Measurements from ENCODE around the gene RYR3.

RYR3 gene

DNA sequence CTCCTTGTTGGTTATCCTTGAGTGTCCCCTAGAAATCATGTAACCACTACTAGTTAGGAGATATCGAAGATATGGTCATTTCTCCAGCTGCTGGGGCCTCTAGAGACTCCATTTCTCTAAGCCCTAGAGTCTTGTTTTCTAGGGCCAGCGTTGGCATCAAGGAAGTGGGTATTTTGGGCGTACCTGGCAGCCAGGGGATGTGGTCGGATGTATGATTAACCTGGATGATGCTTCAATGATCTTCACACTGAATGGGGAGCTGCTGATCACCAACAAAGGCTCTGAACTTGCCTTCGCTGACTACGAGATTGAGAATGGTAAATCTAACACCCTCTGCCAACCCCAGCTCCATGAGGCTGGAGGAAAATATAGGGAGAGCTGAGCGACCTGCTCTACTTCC, 325.5 kb downstream of the RYR3 start:
- 0 out of 2 replicates have a peak, but pooled peaks cover 2% of the 10 kb centered on the region for H3K4me1 ChIP-seq (ENCODE audit: low read length)
- H3K9ac ChIP-seq (ENCODE audit: low read length), result no peak overlapping the region
- TF ChIP-seq EZH2phosphoT487 (IDR thresholded peaks at IDR 0.05; ENCODE audit: low read depth), result no peak
- TF ChIP-seq CTCF (IDR thresholded peaks at IDR 0.05; ENCODE audit: low read depth, low read length), result no peak
- peaks cover 75% of the 10 kb centered on the region for H3K27me3 ChIP-seq (ENCODE audit: low read depth, low read length)
- no peaks in the 10 kb centered on the region for H4K20me1 ChIP-seq (ENCODE audit: insufficient read depth, low read length)
- H2AFZ ChIP-seq (ENCODE audit: low read depth, low read length), result no peak overlapping the region
- H3K79me2 ChIP-seq (ENCODE audit: low read length), result no peaks in the 10 kb centered on the region
- no peak overlapping the region for H3K4me3 ChIP-seq (ENCODE audit: low read length)
- no peaks in the 10 kb centered on the region for H3K9me3 ChIP-seq (ENCODE audit: insufficient read depth, low read length)
- H3K36me3 ChIP-seq (replicated peaks; ENCODE audit: low read depth, low read length), result no peaks in the 10 kb centered on the region
- no peak overlapping the region for H3K27ac ChIP-seq (ENCODE audit: low read length)
- no peak overlapping the region for H3K4me2 ChIP-seq (ENCODE audit: low read length)

GRCh38 chr15:33636958-33637357, 326.2 kb downstream of the RYR3 start:
- no peak for TF ChIP-seq CTCF (IDR thresholded peaks at IDR 0.05; ENCODE audit: low read depth, low read length)
- no peak for TF ChIP-seq EZH2phosphoT487 (IDR thresholded peaks at IDR 0.05; ENCODE audit: low read depth)
- Histone ChIP-seq H3K27ac (ENCODE audit: low read length) (no peak overlapping the region), H3K27me3 (ENCODE audit: low read depth, low read length) (peaks cover 77% of the 10 kb centered on the region), H3K4me3 (ENCODE audit: low read length) (no peak overlapping the region), H3K36me3 (replicated peaks; ENCODE audit: low read depth, low read length) (no peaks in the 10 kb centered on the region), H3K79me2 (ENCODE audit: low read length) (no peaks in the 10 kb centered on the region), H3K4me1 (ENCODE audit: low read length) (0 out of 2 replicates have a peak, but pooled peaks cover 2% of the 10 kb centered on the region), H2AFZ (ENCODE audit: low read depth, low read length) (no peak overlapping the region), H4K20me1 (ENCODE audit: insufficient read depth, low read length) (no peaks in the 10 kb centered on the region), H3K9me3 (ENCODE audit: insufficient read depth, low read length) (no peaks in the 10 kb centered on the region), H3K4me2 (ENCODE audit: low read length) (no peak overlapping the region), H3K9ac (ENCODE audit: low read length) (no peak overlapping the region)

- Histone ChIP-seq H3K4me2 (ENCODE audit: low read length) (no peak overlapping the region), H3K9ac (ENCODE audit: low read length) (no peak overlapping the region), H4K20me1 (ENCODE audit: insufficient read depth, low read length) (no peaks in the 10 kb centered on the region), H3K36me3 (replicated peaks; ENCODE audit: low read depth, low read length) (no peaks in the 10 kb centered on the region), H3K27me3 (ENCODE audit: low read depth, low read length) (peaks cover 81% of the 10 kb centered on the region), H3K9me3 (ENCODE audit: insufficient read depth, low read length) (no peaks in the 10 kb centered on the region), H3K79me2 (ENCODE audit: low read length) (no peaks in the 10 kb centered on the region), H3K27ac (ENCODE audit: low read length) (no peak overlapping the region), H2AFZ (ENCODE audit: low read depth, low read length) (no peak overlapping the region), H3K4me1 (ENCODE audit: low read length) (0 out of 2 replicates have a peak, but pooled peaks cover 2% of the 10 kb centered on the region), H3K4me3 (ENCODE audit: low read length) (no peak overlapping the region)
- no peak for TF ChIP-seq EZH2phosphoT487 (IDR thresholded peaks at IDR 0.05; ENCODE audit: low read depth)
- TF ChIP-seq CTCF (IDR thresholded peaks at IDR 0.05; ENCODE audit: low read depth, low read length), result no peak
Measured at GRCh38 chr15:33638453-33638852, 327.7 kb downstream of the RYR3 start.

- Histone ChIP-seq H3K4me1 (ENCODE audit: low read length) (0 out of 2 replicates have a peak, but pooled peaks cover 2% of the 10 kb centered on the region), H2AFZ (ENCODE audit: low read depth, low read length) (no peak overlapping the region), H3K4me2 (ENCODE audit: low read length) (no peak overlapping the region), H3K27me3 (ENCODE audit: low read depth, low read length) (peaks cover 79% of the 10 kb centered on the region), H4K20me1 (ENCODE audit: insufficient read depth, low read length) (no peaks in the 10 kb centered on the region), H3K9ac (ENCODE audit: low read length) (no peak overlapping the region), H3K9me3 (ENCODE audit: insufficient read depth, low read length) (no peaks in the 10 kb centered on the region), H3K27ac (ENCODE audit: low read length) (no peak overlapping the region), H3K4me3 (ENCODE audit: low read length) (no peak overlapping the region), H3K79me2 (ENCODE audit: low read length) (no peaks in the 10 kb centered on the region), H3K36me3 (replicated peaks; ENCODE audit: low read depth, low read length) (no peaks in the 10 kb centered on the region)
- TF ChIP-seq CTCF (IDR thresholded peaks at IDR 0.05; ENCODE audit: low read depth, low read length), result no peak
- no peak for TF ChIP-seq EZH2phosphoT487 (IDR thresholded peaks at IDR 0.05; ENCODE audit: low read depth)
Measured at GRCh38 chr15:33639051-33639450, 328.3 kb downstream of the RYR3 start.

Measured in OCI-LY3 (cell line).